NCI-H1092 treated with DMSO at 0.1 percent for 48 hours (cell line): ENCODE results near the gene WDR83.
"Not testable (repeated sequence)": the region's sequence is repeated elsewhere in the genome, so short reads cannot be mapped to it uniquely, and the experiment has no call there.

Experiments used
- DNase-seq: peaks from one replicate; lab custom pipeline; 2025; lab: John Stamatoyannopoulos, UW

The WDR83 gene

DNA sequence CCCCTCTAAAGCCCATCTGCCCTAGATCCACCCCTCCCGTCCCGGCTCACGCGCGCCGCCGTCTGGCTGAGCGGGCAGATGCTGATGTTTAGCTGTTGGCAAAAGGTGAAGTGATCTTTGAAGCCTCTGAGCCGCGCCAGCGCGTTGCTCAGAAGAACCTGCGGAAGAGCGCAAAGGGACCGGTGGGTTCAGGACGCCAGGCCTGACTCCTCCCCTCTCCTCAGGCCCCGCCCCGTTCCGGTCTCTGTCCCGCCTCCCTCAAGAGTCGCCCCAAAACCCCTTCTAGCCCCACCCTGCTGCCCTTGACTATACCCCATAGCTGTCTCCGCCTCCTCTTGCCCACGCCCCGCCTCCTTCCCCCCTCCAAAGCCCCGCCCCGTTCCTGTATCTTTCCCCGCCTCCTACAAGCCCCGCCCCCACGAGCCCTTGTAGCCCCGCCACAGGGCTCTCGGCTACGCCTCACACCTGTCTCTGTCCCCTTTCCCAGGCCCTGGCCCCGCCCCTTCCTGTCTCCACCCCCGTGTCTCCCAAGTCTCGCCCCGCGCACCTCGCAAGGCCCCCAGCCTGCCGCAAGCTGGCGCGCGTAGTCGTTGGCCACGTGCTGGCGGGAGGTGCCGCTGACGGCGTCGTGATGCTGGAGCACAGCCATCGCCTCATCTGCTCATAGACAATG lies 9.6 kb upstream of the WDR83 start:
- no peak for DNase-seq

DNA sequence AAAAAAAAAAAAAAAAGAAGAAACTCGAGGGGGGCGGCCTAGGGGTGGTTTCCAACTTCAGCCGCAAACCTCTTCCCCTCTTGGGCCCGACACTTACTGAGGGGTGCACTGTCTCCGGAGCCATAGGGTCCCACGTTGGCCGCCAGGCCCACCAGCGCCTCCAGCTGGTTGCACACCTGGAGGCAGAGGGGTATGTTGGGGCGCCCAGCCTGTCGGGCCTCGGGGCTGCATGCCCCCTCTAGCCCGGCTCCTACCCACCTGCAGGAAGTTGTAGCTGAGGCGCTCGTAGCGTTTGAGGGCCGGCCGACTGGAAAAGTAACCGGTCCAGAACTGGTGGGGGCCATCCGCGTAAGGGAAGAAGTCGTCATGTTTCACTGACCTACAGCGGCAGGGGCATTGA lies 8.6 kb upstream of the WDR83 start:
- no peak for DNase-seq

DNA sequence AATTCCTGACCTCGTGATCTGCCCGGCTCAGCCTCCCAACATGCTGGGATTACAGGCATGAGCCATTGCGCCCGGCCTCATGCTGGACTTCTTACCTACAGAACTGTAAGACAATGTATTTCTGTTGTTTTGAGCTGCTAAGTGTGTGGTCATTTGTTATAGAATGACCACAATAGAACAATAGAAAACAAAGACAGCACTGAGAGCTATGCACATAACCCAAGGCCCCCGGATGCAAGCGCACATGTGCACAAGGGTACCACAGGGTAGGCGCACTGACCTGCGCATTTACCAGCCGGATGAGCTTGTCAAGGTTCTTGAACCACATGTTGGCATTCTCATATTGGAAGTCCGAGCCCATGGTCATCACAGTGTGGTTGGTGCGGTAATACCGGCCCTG lies 5.6 kb upstream of the WDR83 start:
- no peak for DNase-seq

GRCh38 chr19:12664406-12665280 lies 2.0 kb upstream of the WDR83 start:
- no peak for DNase-seq

- DNase-seq, result no peak
Observed at GRCh38 chr19:12665281-12665573, 1.4 kb upstream of the WDR83 start.

GRCh38 chr19:12665671-12666264 lies 839 bp upstream of the WDR83 start:
- DNase-seq, result no peak

DNA sequence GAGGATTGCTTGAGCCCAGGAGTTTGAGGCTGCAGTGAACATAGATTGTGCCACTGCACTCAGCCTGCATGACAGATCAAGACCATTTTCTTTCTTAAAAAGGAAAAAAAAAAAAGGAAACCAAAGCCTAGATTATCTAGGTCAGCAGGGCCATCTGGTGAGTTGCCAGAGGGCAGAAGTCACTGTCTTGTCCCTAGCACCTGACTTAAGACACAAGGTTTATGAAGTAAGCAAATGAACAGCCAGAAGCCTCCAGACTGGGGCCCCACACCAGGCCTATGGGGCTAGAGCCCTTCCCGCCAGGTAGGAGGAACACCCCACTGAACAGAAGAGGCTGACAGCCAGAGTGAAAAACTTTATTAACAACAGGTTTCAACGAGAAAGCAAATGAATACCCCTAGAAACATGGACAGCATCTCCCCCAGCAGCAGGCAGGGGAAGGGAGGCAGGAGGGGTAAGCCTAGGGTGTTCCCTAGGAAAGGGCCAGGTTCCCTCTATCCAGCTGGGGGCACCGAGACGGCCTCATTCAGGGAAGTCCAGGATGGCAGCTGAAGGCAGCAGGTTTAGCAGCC lies 1.2 kb downstream of the WDR83 start:
- no peak for DNase-seq

DNA sequence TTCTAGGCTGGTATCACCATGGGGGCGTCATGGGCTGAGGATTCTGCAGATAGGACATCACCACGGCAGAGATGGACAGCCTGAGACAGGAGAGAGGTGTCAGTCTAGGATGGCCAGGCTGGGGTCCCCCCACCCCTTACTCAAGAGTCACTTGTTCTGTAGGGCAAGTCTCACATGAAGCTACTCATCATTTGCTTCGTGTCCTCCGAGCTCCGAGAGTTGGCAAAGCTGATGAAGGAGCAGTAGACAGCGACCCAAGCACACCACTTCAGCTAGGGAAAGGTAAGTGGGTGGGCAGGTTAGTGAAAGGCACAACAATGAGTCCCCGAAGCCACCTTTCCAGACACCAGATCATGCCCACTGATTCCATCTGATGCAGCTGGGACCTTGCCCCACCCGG lies 1.7 kb downstream of the WDR83 start:
- DNase-seq, result no peak

- DNase-seq, result no peak
Observed at GRCh38 chr19:12668932-12669269, 2.3 kb downstream of the WDR83 start.

- DNase-seq, result peak; percentile 89
Observed at GRCh38 chr19:12669270-12670158, 2.9 kb downstream of the WDR83 start.

- DNase-seq, result no peak
Observed at GRCh38 chr19:12670159-12670928, 3.7 kb downstream of the WDR83 start.

DNA sequence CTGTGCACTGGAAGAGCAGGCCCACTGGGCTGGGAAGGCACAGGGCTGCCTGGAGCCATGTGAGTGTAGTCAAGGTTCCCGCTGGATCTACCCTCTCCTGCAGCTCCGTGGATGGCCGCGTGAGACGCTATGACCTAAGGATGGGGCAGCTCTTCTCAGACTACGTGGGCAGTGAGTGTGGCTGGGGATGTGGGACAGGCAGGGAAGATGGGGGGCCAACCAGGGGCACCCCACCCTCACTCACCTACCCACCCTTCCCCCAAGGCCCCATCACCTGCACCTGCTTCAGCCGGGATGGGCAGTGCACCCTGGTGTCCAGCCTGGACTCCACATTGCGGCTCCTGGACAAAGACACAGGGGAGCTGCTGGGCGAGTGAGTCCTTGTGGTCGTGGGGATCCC lies 6.1 kb downstream of the WDR83 start:
- DNase-seq, result no peak

DNA sequence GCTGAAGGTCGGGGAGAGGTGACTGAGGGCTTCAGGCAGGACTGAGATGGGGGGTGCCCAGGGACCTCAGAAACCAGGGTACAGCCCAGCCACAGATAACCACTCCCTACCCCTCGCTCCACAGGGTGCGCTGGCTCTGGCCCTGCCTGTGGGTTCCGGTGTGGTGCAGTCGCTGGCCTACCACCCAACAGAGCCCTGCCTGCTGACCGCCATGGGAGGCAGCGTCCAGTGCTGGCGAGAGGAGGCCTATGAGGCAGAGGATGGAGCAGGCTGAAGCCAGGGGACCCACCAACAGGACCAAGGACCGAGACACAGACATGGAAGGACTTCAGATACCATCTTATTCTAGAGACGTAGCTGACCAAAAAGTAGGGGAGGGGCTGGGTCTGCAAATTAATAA lies 8.8 kb downstream of the WDR83 start:
- DNase-seq, result no peak

GRCh38 chr19:12675940-12676339 lies 9.3 kb downstream of the WDR83 start:
- no peak for DNase-seq

- DNase-seq, result peak; percentile 33
Observed at GRCh38 chr19:12676384-12676792, 9.8 kb downstream of the WDR83 start.

GRCh38 chr19:12676928-12677327 lies 10.3 kb downstream of the WDR83 start:
- DNase-seq, result no peak

GRCh38 chr19:12678039-12678438 lies 11.4 kb downstream of the WDR83 start:
- not testable (repeated sequence) for DNase-seq

- no peak for DNase-seq
Observed at GRCh38 chr19:12680034-12680433, 13.4 kb downstream of the WDR83 start.

- DNase-seq, result peak; percentile 96
Observed at GRCh38 chr19:12681074-12681987, 14.7 kb downstream of the WDR83 start, which contains the start of gene DHPS. DHPS (minus strand) TSS chr19:12681880; CDS start chr19:12681766, 114 bp downstream.

DNA sequence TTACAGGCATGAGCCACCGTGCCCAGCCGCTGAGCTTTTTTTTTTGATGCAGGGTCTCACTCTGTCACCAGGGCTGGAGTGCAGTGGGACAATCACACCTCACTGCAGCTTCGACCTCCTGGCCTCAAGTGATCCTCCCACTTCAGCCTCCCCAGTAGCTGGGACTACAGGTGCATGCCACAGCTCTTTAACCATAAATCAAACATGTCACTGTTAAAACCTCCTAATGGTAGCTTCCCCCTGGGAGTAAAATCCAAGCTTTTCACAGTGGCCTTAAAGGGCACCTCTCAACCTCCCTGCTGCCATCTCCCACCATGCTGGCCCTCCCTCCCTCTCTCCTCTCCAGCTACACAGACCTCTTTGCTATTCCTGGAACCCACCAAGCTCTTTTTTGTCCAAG lies 19.2 kb downstream of the WDR83 start:
- no peak for DNase-seq
